Endothelial cell of umbilical vein (primary cell): ENCODE measurements around the gene IL17RB. TPM values are rescaled to one million over a fixed set of nuclear protein-coding genes. Genes with fewer than 3 reads are reported as not detected.

Experiments used
- BruUV-seq: library from RNA; stranded (reverse); fragments of 400-500 nt; replicated peaks from 2 replicates; lab custom pipeline; 2021; lab: Mats Ljungman, UMichigan
- CTCF ChIA-PET: fragments of 300-600, 350-600 bp; sonication (Branson Sonifier 250); formaldehyde crosslinking; loops from one replicate; lab custom pipeline; 2021; ENCODE audit warnings: antibody characterized with exemption, inconsistent platforms; lab: Charles Lee
- POLR2A ChIA-PET: fragments of 300-600, 350-600 bp; sonication (Branson Sonifier 250); formaldehyde crosslinking; loops from one replicate; lab custom pipeline; 2021; ENCODE audit warnings: antibody characterized with exemption, inconsistent platforms; lab: Charles Lee
- DNase-seq: peaks from one replicate; pipeline ENCODE4 v3.0.0-alpha.2; 2011; ENCODE audit warnings: low read depth, low spot score
- FAIRE-seq: peaks from 2 replicates; lab custom pipeline; 2011; peaks lifted over from hg19 to GRCh38; lab: Jason Lieb, UNC
- H2AFZ ChIP-seq: 2 replicates; pipeline ENCODE4 v1.6.0; 2012; ENCODE audit warnings: low read depth, low read length, control low read depth, inconsistent platforms
- H3K27ac ChIP-seq: 2 replicates; pipeline ENCODE4 v1.5.1; 2011; ENCODE audit warnings: low read depth, mild to moderate bottlenecking, control low read depth, low read length, moderate library complexity; ENCODE audit not compliant: insufficient read depth
- H3K27me3 ChIP-seq, 2 experiments: 2 replicates each; pipeline versions ENCODE4 v1.6.0 to v1.6.1; 2011; ENCODE audit warnings: low read length in 2 of 2, mixed read lengths in 1 of 2; ENCODE audit not compliant: control insufficient read depth in 2 of 2, insufficient read depth in 2 of 2
- H3K36me3 ChIP-seq, 2 experiments: 2 replicates in 1 of 2; 3 replicates in 1 of 2; pipeline ENCODE4 v1.5.1; 2011; ENCODE audit warnings: low read length in 2 of 2, mild to moderate bottlenecking in 1 of 2, moderate library complexity in 1 of 2; ENCODE audit not compliant: control insufficient read depth in 2 of 2, insufficient read depth in 2 of 2; ENCODE audit errors: extremely low read depth in 1 of 2
- H3K4me1 ChIP-seq: 3 replicates; pipeline ENCODE4 v1.5.1; 2011; ENCODE audit warnings: mild to moderate bottlenecking, low read length; ENCODE audit not compliant: control insufficient read depth, insufficient read depth; ENCODE audit errors: extremely low read depth
- H3K4me2 ChIP-seq: 2 replicates; pipeline ENCODE4 v1.6.1; 2011; ENCODE audit warnings: low read length, control low read depth, mixed read lengths; ENCODE audit not compliant: insufficient read depth
- H3K4me3 ChIP-seq, 3 experiments: fragments of 200-600 bp in 1 of 3; sonication (generic), shearing (Covaris generic) in 1 of 3; replicated peaks in 1 of 3; 2 replicates each; pipeline ENCODE4 v1.5.1; 2011 to 2016; ENCODE audit warnings: control low read depth in 3 of 3, low read length in 3 of 3, mild to moderate bottlenecking in 2 of 3, inconsistent platforms in 1 of 3, low read depth in 1 of 3, moderate library complexity in 1 of 3; ENCODE audit not compliant: insufficient read depth in 1 of 3
- H3K79me2 ChIP-seq: 2 replicates; pipeline ENCODE4 v1.6.0; 2012; ENCODE audit warnings: low read length, inconsistent platforms; ENCODE audit not compliant: control insufficient read depth, insufficient read depth
- H3K9ac ChIP-seq: replicated peaks from 2 replicates; pipeline ENCODE3; 2011; ENCODE audit warnings: low read length, control low read depth; ENCODE audit not compliant: insufficient read depth; ENCODE audit errors: extremely low read depth
- H3K9me1 ChIP-seq: replicated peaks from 3 replicates; pipeline ENCODE4 v1.6.0; 2011; ENCODE audit warnings: mild to moderate bottlenecking, low read length; ENCODE audit not compliant: control insufficient read depth, insufficient read depth; ENCODE audit errors: extremely low read depth
- H3K9me3 ChIP-seq: replicated peaks from 2 replicates; pipeline ENCODE4 v1.5.1; 2012; ENCODE audit warnings: low read length, inconsistent platforms; ENCODE audit not compliant: control insufficient read depth, insufficient read depth
- H4K20me1 ChIP-seq: replicated peaks from 2 replicates; pipeline ENCODE3; 2011; ENCODE audit warnings: mild to moderate bottlenecking, low read length; ENCODE audit not compliant: control insufficient read depth, insufficient read depth; ENCODE audit errors: extremely low read depth
- EZH2 ChIP-seq: IDR thresholded peaks from 2 replicates; pipeline ENCODE4 v1.6.1; 2012; ENCODE audit warnings: borderline replicate concordance, low read depth, mild to moderate bottlenecking, moderate library complexity, low read length, inconsistent platforms; ENCODE audit not compliant: severe bottlenecking
- FOS ChIP-seq: IDR thresholded peaks from 2 replicates; pipeline ENCODE4 v1.6.1; 2011; ENCODE audit warnings: mild to moderate bottlenecking, low read length, moderate library complexity, borderline replicate concordance; ENCODE audit not compliant: insufficient read depth
- GATA2 ChIP-seq: IDR thresholded peaks from 2 replicates; pipeline ENCODE4 v1.7.0; 2011; ENCODE audit warnings: low read depth, mild to moderate bottlenecking, moderate library complexity, mixed read lengths, low read length; ENCODE audit not compliant: insufficient read length, insufficient read depth
- JUN ChIP-seq: IDR thresholded peaks from 2 replicates; pipeline ENCODE4 v1.6.1; 2011; ENCODE audit warnings: borderline replicate concordance, low read depth; ENCODE audit not compliant: insufficient read length, insufficient read depth
- MYC ChIP-seq: IDR thresholded peaks from one replicate; pipeline ENCODE4 v1.6.1; 2011; ENCODE audit warnings: mild to moderate bottlenecking, low read depth, low read length
- POLR2A ChIP-seq: IDR thresholded peaks from 2 replicates; pipeline ENCODE4 v1.6.1; 2012; ENCODE audit warnings: low read depth, mild to moderate bottlenecking, control low read depth, low read length
- POLR2AphosphoS5 ChIP-seq: IDR thresholded peaks from 2 replicates; pipeline ENCODE4 v1.6.1; 2012; ENCODE audit warnings: low read depth, mild to moderate bottlenecking, control low read depth, low read length, moderate library complexity; ENCODE audit not compliant: insufficient read depth
- dilution Hi-C: fragments of 300-500 bp; cut with MboI; formaldehyde crosslinking; loops from one replicate; pipeline ENCODE4 v1.15.0; 2019; ENCODE audit warnings: low sequenced_read_pairs; ENCODE audit not compliant: extremely low pct_ligation_motif_present
- intact Hi-C: fragments of 100-400 bp; cut with micrococcal nuclease; formaldehyde crosslinking; loops from one replicate; pipeline ENCODE4 v1.10.0; 2022
- polyA plus RNA-seq, 4 experiments: library from polyadenylated mRNA; depleted of rRNA in 3 of 4; stranded (reverse) in 3 of 4; unstranded in 1 of 4; fragments of >200 nt; gene quantifications; 2 replicates each; pipeline versions ENCODE4 v1.2.1 to v1.2.3, GENCODE V29; 2011 to 2012; ENCODE audit warnings: missing spikeins in 1 of 4
- total RNA-seq: library from RNA; stranded (reverse); gene quantifications from 2 replicates; pipeline ENCODE4 v1.2.3, GENCODE V29; 2021
- TF ChIP-seq, protein P1 (sequence below), 2 donors: IDR thresholded peaks; 1 replicate in 1 of 2; 2 replicates in 1 of 2; pipeline ENCODE4 v1.5.1; 2011; ENCODE audit warnings: low read length in 2 of 2, mild to moderate bottlenecking in 2 of 2, moderate library complexity in 2 of 2, control low read depth in 1 of 2, inconsistent platforms in 1 of 2, low read depth in 1 of 2; ENCODE audit not compliant: insufficient read depth in 1 of 2; ENCODE audit errors: extremely low read depth in 1 of 2
- TF ChIP-seq, protein P2 (sequence below): IDR thresholded peaks from 2 replicates; pipeline ENCODE4 v1.6.1; 2011; ENCODE audit not compliant: insufficient read depth, insufficient read length

The IL17RB gene
- total and polyA plus RNA-seq, 2 donors (not counting 3 experiments of a cell fraction or from before 2014, with no cell fraction given): 0.04 TPM; not detected in 1

DNA sequence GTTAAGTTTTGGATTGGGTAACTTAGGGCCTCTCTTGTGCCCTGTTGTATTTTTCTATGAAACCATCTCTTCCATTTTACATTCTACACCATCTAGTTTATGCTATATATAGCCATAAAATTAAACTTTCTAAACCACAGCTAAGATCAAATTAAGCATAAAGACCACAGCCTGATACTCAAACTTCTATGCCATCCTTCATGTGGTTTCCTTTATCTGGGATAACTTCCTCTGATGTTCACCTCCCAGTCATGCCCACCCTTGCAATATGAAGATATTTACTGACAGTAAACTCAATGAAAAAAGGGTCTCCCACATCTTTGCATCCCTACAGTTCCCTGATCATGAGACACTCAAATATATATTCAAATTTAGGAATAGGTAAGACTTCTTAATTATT lies 41.1 kb downstream of the IL17RB start:
- CTCF ChIA-PET: no interaction called here
- intact Hi-C loops (no loop called here), dilution Hi-C loops (no loop called here)
- H3K4me3 ChIP-seq: no peak overlapping the region
- no peak for FAIRE-seq
- no peak overlapping the region for H3K9ac ChIP-seq
- DNase-seq: no peak
- TF ChIP-seq FOS (no peak), POLR2A (no peak), EZH2 (no peak), GATA2 (no peak), JUN (no peak), POLR2AphosphoS5 (no peak), MYC (no peak)
- TF ChIP-seq, protein P1, sequence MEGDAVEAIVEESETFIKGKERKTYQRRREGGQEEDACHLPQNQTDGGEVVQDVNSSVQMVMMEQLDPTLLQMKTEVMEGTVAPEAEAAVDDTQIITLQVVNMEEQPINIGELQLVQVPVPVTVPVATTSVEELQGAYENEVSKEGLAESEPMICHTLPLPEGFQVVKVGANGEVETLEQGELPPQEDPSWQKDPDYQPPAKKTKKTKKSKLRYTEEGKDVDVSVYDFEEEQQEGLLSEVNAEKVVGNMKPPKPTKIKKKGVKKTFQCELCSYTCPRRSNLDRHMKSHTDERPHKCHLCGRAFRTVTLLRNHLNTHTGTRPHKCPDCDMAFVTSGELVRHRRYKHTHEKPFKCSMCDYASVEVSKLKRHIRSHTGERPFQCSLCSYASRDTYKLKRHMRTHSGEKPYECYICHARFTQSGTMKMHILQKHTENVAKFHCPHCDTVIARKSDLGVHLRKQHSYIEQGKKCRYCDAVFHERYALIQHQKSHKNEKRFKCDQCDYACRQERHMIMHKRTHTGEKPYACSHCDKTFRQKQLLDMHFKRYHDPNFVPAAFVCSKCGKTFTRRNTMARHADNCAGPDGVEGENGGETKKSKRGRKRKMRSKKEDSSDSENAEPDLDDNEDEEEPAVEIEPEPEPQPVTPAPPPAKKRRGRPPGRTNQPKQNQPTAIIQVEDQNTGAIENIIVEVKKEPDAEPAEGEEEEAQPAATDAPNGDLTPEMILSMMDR (IDR thresholded peaks at IDR 0.05; ENCODE audit: extremely low read depth in 1 of 2, insufficient read depth in 1 of 2, low read depth in 1 of 2, low read length in 2 of 2): no peak
- TF ChIP-seq, protein P2, sequence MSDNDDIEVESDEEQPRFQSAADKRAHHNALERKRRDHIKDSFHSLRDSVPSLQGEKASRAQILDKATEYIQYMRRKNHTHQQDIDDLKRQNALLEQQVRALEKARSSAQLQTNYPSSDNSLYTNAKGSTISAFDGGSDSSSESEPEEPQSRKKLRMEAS: no peak
- H3K9me3 ChIP-seq: no peaks in the 10 kb centered on the region
- no peaks in the 10 kb centered on the region for H3K9me1 ChIP-seq
- no peak overlapping the region for H3K27ac ChIP-seq
- peaks cover 27% of the 10 kb centered on the region for H3K79me2 ChIP-seq
- peaks cover 6 to 8% of the 10 kb centered on the region in 2 experiments for H3K36me3 ChIP-seq
- H3K4me2 ChIP-seq: no peak overlapping the region
- H3K4me1 ChIP-seq: peaks cover 13% of the 10 kb centered on the region
- POLR2A ChIA-PET: no interaction called here
- no peaks in the 10 kb centered on the region for H3K27me3 ChIP-seq
- H2AFZ ChIP-seq: no peak overlapping the region
- H4K20me1 ChIP-seq: peaks cover 2% of the 10 kb centered on the region
- no TSS peak for BruUV-seq
